H7 (cell line): ENCODE data around the gene EEFSEC. TPM values are rescaled to one million over a fixed set of nuclear protein-coding genes. Genes with fewer than 3 reads are reported as not detected.
A peak's percentile ranks its signal among the peaks of the same experiment; 100 is the strongest.

Experiments
- DNase-seq: peaks from one replicate; pipeline ENCODE4 v3.0.0; 2012
- H3K27me3 ChIP-seq: 2 replicates; pipeline ENCODE4 v1.6.0; 2011; ENCODE audit warnings: mild to moderate bottlenecking, low read length; ENCODE audit not compliant: control insufficient read depth, insufficient read depth
- H3K36me3 ChIP-seq: replicated peaks from 2 replicates; pipeline ENCODE4 v1.5.1; 2011; ENCODE audit warnings: low read length; ENCODE audit not compliant: control insufficient read depth, insufficient read depth
- H3K4me3 ChIP-seq: 2 replicates; pipeline ENCODE4 v1.5.1; 2011; ENCODE audit warnings: low read depth, mild to moderate bottlenecking, control low read depth, low read length, moderate library complexity; ENCODE audit not compliant: insufficient read depth
- total RNA-seq: library from RNA; depleted of rRNA; stranded (reverse); fragments of >200 nt; shearing (Covaris generic); gene quantifications from 2 replicates; pipeline ENCODE4 v1.2.3, GENCODE V29; 2014

EEFSEC gene
- total RNA-seq, 1 experiment from 2014 or later = 7.4 TPM

DNA sequence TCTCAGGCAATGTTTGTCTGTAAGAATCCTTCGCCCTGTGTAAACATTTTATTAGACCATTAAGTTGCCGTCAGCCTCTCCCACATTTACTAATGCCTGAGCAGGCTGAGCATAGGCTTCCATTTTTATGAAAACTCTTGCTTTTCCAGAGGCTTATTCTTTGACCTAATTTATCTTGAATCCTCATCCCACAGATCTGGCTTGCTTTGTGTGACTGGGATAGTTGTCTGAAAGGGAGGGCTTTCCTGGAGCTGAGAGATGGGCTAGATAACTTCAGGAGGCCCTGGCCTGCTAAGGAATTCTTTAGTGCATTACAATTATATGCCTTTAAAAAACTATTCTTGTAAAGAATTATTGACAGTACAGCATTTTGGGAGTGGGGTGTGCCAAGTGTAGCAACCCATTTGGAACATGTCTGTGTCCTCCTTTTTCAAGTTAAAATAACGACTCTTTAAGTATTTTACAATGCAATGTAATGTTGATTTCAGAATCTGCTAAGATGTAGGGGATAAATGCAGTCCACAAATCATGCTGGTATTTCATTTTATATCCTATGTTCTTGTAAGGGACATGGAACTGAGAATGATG, 52.4 kb downstream of the EEFSEC start:
- H3K4me3 ChIP-seq = no peak overlapping the region
- no peaks in the 10 kb centered on the region for H3K27me3 ChIP-seq
- H3K36me3 ChIP-seq = no peaks in the 10 kb centered on the region
- DNase-seq = no peak

DNA sequence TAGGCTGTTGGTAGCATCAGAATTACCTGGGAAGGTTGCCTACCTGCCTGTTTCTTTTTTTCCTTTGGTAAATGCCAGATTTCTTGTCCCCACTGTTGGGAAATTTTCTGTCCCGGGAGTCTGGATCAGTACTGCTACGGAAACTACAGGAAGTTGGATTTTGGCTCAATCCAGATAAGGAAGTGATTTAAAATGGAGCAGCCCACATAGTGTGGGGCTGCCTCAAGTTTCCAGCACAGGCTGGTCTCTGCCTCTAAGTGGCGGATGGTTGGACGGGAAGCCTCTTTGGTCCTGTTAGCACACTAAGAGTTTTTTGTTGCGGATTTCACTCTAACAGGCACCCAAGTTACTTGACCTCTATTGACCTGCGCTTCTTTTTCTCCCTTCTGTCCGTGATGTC, 54.7 kb downstream of the EEFSEC start:
- Histone ChIP-seq H3K36me3 (no peaks in the 10 kb centered on the region), H3K4me3 (no peak overlapping the region), H3K27me3 (no peaks in the 10 kb centered on the region)
- DNase-seq = no peak

DNA sequence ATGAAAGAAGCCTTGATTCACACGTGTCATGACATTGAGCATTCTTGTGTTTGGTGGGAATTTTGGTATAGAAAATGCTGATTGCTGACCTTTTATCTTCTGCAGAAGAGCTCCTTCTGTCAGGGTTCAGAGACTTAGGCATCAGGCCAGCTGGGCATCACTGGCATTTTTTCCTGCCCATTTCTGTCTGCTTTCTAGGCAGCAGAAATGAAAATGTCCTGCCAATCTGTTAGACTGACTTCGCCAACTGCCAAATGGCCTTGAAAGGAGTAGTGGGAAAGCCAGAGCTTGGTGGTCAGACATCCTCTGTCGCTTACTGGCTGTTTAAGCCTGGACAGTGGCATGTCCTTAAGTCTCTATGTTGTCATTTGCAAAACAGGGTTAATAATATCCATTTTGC, 57.4 kb downstream of the EEFSEC start:
- Histone ChIP-seq H3K36me3 (no peaks in the 10 kb centered on the region), H3K27me3 (no peaks in the 10 kb centered on the region), H3K4me3 (no peak overlapping the region)
- no peak for DNase-seq

DNA sequence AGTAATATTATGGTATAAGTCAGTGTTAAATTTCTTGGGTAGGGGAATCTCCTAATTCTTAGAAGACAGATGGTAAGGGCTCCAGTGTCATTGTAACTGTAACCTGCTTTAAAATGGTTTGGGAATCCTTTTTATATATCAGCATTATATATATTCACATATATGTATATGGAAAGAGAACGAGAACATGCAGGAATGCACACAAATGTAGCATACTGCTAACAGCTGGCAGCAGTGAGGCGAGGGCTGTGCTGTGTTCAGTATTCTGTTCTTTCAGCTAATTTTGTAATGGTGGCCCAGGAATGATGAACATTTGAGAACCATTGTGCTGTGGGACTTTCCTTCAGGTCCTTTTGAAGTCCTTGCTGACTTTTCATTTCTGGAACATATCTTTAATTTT, 60.8 kb downstream of the EEFSEC start:
- no peak for DNase-seq
- no peaks in the 10 kb centered on the region for H3K36me3 ChIP-seq
- H3K27me3 ChIP-seq = no peaks in the 10 kb centered on the region
- H3K4me3 ChIP-seq = no peak overlapping the region

DNA sequence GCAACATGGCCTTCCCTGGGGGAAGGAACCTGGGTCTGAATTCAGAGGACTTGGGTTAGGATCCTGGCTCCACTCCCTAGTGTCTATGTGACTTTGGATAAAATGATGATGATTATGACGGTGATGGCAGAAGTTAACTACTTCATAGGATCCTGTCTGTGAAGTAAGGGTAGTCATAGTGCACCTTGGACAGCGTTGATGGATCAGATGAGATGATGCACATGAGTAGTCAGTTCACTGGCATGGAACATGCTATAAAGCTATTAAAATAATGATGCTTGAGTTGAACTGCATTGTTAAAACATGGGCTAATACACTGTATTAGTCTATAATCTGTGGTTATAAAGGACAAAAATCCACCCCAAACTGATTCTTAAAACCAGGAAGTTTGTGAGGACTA, 62.0 kb downstream of the EEFSEC start:
- Histone ChIP-seq H3K27me3 (no peaks in the 10 kb centered on the region), H3K4me3 (no peak overlapping the region), H3K36me3 (no peaks in the 10 kb centered on the region)
- no peak for DNase-seq

DNA sequence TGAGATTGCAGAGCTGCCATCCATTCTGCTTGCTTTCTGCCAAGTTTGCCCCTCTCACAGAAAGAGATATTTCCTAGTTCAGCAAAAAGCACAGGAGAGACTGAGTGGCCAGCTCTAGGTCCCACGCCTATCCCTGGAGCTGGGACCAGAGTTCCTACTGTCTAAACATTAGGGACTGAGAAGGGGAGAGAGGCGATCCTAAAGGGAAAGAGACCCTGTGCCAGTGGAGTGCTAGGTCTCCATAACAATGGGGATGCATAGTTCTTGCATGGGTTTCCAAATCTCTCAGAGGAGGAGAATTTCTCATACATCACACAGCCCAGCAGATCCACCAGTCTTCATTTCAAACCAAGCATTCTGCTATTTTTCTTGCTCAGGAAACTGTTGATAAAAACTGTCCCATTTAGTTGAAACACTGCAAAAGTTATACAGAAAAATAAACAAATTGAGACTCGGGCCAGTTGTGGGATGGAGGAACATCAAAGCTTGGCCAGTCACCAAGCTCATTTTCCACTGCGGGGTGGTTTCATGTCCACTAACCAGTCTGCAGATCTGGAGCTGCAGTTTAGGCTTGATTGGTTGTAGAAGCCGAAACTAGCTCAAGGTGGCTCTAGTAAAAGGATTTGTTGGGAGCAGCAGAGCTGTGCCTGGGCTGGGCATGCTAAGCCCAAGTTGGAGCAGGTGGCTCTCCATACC, 62.7 kb downstream of the EEFSEC start:
- H3K36me3 ChIP-seq = no peaks in the 10 kb centered on the region
- DNase-seq = peak; percentile 58
- H3K4me3 ChIP-seq = no peak overlapping the region
- no peaks in the 10 kb centered on the region for H3K27me3 ChIP-seq

DNA sequence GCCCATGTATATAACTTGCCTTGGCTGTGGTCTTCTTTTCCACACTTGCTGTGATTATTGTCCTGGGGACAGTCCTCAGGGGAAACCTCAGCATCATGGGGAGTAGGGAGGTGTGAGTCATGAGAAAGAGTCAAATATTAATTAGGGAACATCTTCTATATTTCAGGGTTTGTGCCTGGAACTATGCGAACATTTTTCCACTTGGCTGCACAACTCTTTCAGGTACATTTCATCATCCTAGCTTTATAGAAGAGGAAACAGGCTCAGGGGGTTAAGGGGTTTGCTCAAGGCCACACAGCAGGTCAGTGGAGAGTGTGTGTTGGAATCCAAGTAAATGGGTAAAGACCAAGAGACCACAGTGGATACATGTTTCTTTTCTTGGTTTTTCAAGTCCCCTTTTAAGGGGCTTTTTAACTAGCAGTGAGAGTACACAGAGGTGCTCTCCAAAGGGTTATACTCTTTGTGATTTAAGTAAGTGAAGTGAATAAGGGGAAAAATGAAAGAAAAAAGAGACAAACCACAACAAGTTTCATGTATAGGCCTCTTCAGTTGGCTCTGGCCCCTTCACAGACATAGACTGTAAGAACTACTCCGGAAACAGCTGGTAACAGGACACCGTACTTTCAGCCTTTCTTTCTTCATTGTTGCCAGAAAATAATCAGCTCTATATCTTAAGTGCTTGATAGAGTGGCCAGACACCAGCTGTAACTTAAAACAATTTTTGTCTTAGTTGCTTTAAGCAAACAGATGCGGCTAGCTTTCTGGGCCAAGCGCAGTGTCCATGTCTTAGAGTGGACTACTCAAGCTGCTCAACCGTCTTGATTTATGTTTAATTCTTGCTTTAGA, 64.6 kb downstream of the EEFSEC start:
- no peak overlapping the region for H3K4me3 ChIP-seq
- no peaks in the 10 kb centered on the region for H3K27me3 ChIP-seq
- DNase-seq = no peak
- H3K36me3 ChIP-seq = no peaks in the 10 kb centered on the region

DNA sequence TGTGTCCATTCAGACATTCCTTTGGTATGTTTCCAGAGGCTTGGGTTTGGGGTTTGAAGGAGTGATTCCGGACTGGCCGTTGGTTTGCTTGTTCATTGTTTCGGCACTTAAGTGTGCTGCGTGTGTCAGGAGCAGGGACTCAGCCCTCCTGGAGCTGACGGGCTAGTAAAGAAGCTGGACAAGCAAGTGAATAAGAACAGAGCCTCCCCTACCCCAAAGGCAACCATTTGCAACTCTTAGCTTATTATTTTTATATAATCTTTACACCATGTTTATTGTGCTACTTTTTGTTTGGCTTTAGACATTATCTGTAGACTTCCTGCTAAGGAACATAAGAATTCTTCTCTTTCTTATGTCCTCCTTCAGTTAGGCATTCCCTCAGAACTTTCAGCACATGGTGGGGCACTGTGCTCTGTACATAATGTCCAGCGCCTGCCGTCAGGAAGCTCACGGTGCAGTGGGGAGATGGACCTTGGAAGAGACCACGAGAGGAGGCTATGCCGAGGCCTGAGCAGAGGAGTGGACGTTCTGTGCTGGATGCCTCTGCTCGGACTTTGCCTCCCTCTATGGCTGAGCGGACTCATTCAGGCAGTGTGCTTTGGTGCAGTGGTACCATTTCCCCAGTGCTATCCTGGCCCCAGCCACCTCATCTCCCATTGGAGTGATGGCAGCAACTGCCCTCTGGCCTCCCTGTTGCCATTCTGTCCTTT, 65.4 kb downstream of the EEFSEC start:
- Histone ChIP-seq H3K36me3 (no peaks in the 10 kb centered on the region), H3K4me3 (no peak overlapping the region), H3K27me3 (no peaks in the 10 kb centered on the region)
- DNase-seq = no peak

DNA sequence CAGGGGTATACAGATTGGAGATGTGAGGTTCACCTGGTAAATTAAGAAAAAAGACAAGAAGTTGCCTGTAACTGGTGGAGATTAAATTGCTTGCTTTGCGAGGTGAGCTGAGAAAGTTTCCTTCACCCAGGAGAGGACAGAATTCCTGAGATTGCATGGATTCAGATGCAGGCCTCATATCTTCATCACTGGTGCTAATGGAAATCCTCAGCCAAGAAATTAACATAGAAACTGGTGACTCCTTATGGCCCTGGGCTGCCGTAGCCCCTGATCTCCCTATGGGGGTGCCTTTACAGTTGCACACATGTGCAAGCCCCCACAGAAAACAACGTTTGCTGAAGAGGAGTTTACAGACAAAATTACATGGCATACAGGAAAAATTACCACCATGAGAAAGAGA, 68.0 kb downstream of the EEFSEC start:
- DNase-seq = no peak
- H3K36me3 ChIP-seq = no peaks in the 10 kb centered on the region
- H3K27me3 ChIP-seq = no peaks in the 10 kb centered on the region
- no peak overlapping the region for H3K4me3 ChIP-seq

DNA sequence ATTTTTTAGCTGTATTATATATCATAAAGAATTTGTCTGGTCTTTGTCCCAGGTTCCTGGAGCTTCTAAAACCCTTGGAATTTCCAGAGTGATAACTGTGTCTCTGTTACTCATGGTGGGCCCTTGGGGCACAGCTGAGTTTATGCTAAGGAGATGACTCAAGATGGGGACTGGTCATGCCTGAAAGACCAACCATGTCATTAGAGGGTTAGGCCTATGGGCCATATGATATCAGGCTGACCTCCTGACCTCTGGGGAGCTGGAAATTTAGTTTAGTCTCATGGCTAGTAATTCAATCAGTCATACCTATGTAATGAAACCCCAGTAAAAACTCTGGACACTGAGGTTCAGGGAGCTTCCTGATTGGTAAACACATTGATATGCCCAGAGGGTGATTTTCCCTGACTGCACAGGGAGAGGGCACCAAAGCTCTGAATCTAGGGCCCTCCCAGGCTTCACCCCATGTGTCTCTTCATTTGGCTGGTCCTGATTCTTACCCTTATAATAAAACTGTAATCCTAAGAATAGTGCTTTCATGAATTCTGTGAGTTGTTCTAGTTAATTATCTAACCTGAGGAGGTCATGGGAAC, 69.6 kb downstream of the EEFSEC start:
- Histone ChIP-seq H3K36me3 (no peaks in the 10 kb centered on the region), H3K4me3 (no peak overlapping the region), H3K27me3 (no peaks in the 10 kb centered on the region)
- DNase-seq = no peak

DNA sequence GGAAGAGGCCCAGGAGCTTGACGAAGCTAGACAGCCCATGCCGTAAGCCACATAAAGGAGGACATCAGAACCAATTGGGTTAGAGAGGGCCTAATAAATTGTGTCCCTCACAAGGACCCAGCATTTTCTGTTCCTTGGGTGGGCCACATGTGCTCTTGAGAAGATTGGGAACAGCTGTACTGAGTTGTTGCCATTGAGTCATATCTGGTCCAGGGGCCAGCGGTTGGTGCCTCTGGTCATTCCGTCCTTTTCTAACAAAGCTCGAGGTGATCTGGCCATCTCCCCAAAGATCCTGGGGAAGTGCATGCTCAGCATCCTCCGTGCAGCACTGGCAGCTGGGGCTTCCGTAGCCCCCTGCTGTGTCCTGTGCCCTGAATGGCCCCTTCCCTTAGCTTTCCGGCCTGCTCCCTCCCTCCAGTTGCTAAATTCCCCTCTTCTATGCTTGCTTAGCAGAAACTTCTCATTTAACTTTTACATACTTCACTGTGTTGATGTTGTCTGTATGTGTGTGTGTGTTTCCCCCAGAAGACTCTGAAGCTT, 73.0 kb downstream of the EEFSEC start:
- peak; percentile 48 for DNase-seq
- Histone ChIP-seq H3K27me3 (no peaks in the 10 kb centered on the region), H3K36me3 (no peaks in the 10 kb centered on the region), H3K4me3 (no peak overlapping the region)

DNA sequence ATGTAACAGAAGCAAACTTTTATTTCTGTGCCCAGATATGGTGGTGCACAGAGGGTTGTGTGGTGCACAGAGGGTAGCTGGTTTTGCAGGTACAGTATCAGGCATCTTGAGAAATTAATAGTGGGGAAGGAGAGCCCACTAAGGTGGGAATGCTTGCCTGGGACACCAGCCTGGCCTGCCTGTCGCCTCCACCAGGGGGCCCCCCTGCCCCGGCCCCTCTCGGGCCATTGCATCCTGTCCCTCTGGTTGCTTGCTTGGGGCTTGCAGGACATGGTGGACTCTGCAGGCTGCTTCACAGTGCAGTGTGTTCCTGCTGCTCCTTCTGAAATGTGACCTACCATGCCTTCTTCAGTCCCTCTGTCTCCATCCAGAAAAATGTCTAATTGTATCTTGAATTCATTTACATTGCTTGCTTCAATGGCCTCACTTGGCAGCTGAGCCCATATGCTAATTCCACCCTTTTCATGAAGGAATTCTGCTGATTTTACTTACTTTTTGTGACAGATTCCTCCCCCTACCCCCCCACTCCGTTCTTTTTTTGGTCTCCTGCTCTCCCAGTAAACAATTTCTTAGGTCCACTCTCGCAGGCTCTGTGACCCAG, 73.6 kb downstream of the EEFSEC start:
- H3K36me3 ChIP-seq = no peaks in the 10 kb centered on the region
- no peaks in the 10 kb centered on the region for H3K27me3 ChIP-seq
- no peak overlapping the region for H3K4me3 ChIP-seq
- DNase-seq = peak; percentile 88

DNA sequence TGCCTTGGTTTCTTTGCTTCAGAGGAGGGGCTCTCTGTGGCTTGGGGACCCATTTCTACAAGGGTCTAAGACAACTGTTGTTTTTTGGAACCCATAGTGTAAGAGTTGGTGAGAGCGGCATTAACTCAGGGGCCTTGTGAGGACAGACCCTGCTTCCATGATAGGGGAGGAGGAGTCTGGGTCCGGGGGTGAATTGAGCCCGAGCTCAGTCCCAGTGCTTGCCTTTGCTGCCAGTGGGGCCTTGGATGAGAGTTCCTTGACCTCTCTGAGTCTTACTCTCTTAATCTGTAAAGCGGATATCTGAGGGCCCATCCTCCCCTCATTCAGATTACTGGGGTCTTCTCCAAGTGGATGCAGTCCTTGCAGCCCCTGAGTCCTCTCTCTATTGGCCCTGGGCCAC, 74.2 kb downstream of the EEFSEC start:
- H3K27me3 ChIP-seq = no peaks in the 10 kb centered on the region
- H3K36me3 ChIP-seq = no peaks in the 10 kb centered on the region
- no peak overlapping the region for H3K4me3 ChIP-seq
- no peak for DNase-seq
